SU-DHL-6 (cell line): ENCODE data around the gene CST11.

Experiments used
- H2AFZ ChIP-seq: fragments of 200-600 bp; sonication (generic); 2 replicates; pipeline ENCODE4 v1.6.1; 2014; ENCODE audit warnings: low read depth, mild to moderate bottlenecking, moderate library complexity, mixed read lengths, antibody characterized with exemption, low read length; ENCODE audit not compliant: severe bottlenecking
- H3F3A ChIP-seq: fragments of 200-600 bp; shearing (Covaris generic); 2 replicates; pipeline ENCODE4 v1.6.0; 2016; ENCODE audit warnings: antibody characterized with exemption, mild to moderate bottlenecking; ENCODE audit not compliant: insufficient read depth
- H3K27ac ChIP-seq: fragments of 200-600 bp; sonication (generic); 2 replicates; pipeline ENCODE4 v1.5.1; 2016; ENCODE audit warnings: low read depth, mild to moderate bottlenecking, low read length, moderate library complexity, mixed read lengths
- H3K27me3 ChIP-seq: fragments of 200-600 bp; sonication (generic), shearing (Covaris generic); 2 replicates; pipeline ENCODE4 v1.6.0; 2014; ENCODE audit warnings: mild to moderate bottlenecking, low read length
- H3K36me3 ChIP-seq: fragments of 200-600 bp; sonication (generic); 2 replicates; pipeline ENCODE4 v1.6.1; 2014; ENCODE audit warnings: mild to moderate bottlenecking, low read length, mixed read lengths
- H3K4me2 ChIP-seq: fragments of 300-600, 200-600 bp; shearing (Covaris generic), sonication (generic); 2 replicates; pipeline ENCODE4 v1.6.0; 2014; ENCODE audit warnings: low read length, low read depth, mild to moderate bottlenecking; ENCODE audit not compliant: poor library complexity, severe bottlenecking
- H3K4me3 ChIP-seq: fragments of 200-600 bp; sonication (generic); 2 replicates; pipeline ENCODE4 v1.5.1; 2014; ENCODE audit warnings: antibody characterized with exemption, low read length, mild to moderate bottlenecking, mixed read lengths; ENCODE audit not compliant: insufficient read depth, poor library complexity, severe bottlenecking
- H3K79me2 ChIP-seq: fragments of 200-600 bp; sonication (generic); 2 replicates; pipeline ENCODE4 v1.6.1; 2014; ENCODE audit warnings: mild to moderate bottlenecking, low read length, moderate library complexity; ENCODE audit not compliant: insufficient read depth
- H3K9ac ChIP-seq: fragments of 200-600 bp; sonication (generic); 2 replicates; pipeline ENCODE4 v1.7.0; 2014; ENCODE audit warnings: mild to moderate bottlenecking, low read length
- H3K9me2 ChIP-seq: fragments of 200-600 bp; sonication (generic); replicated peaks from 2 replicates; pipeline ENCODE4 v1.6.1; 2014; ENCODE audit warnings: low read length; ENCODE audit not compliant: insufficient read depth
- H3K9me3 ChIP-seq: fragments of 200-600 bp; sonication (generic); 2 replicates; pipeline ENCODE4 v1.6.1; 2014; ENCODE audit warnings: low read length, mixed read lengths; ENCODE audit not compliant: insufficient read depth
- H4K20me1 ChIP-seq: fragments of 200-600 bp; sonication (generic); 2 replicates; pipeline ENCODE4 v1.6.1; 2014; ENCODE audit warnings: low read depth, mild to moderate bottlenecking, antibody characterized with exemption, low read length, moderate library complexity, mixed read lengths
- EZH2phosphoT487 ChIP-seq: fragments of 200-600 bp; sonication (generic), shearing (Covaris generic); conservative IDR thresholded peaks from 2 replicates; pipeline ENCODE4 v1.6.1; 2018; ENCODE audit warnings: mild to moderate bottlenecking, antibody characterized with exemption, low read length, moderate library complexity, mixed read lengths
- TF ChIP-seq, protein P1 (sequence below): fragments of 200-600 bp; sonication (generic); IDR thresholded peaks from one replicate; pipeline ENCODE4 v1.5.1; 2017; ENCODE audit warnings: antibody characterized with exemption, mild to moderate bottlenecking, low read length, moderate library complexity; ENCODE audit not compliant: insufficient read depth, poor library complexity, severe bottlenecking

Gene CST11

GRCh38 chr20:23459461-23460150, 6.9 kb upstream of the CST11 start:
- H3K9me2 ChIP-seq = no peaks in the 10 kb centered on the region
- no peak overlapping the region for H3K4me3 ChIP-seq
- TF ChIP-seq, protein P1, sequence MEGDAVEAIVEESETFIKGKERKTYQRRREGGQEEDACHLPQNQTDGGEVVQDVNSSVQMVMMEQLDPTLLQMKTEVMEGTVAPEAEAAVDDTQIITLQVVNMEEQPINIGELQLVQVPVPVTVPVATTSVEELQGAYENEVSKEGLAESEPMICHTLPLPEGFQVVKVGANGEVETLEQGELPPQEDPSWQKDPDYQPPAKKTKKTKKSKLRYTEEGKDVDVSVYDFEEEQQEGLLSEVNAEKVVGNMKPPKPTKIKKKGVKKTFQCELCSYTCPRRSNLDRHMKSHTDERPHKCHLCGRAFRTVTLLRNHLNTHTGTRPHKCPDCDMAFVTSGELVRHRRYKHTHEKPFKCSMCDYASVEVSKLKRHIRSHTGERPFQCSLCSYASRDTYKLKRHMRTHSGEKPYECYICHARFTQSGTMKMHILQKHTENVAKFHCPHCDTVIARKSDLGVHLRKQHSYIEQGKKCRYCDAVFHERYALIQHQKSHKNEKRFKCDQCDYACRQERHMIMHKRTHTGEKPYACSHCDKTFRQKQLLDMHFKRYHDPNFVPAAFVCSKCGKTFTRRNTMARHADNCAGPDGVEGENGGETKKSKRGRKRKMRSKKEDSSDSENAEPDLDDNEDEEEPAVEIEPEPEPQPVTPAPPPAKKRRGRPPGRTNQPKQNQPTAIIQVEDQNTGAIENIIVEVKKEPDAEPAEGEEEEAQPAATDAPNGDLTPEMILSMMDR = no peak
- no peak for TF ChIP-seq EZH2phosphoT487
- H3K9ac ChIP-seq = no peak overlapping the region
- no peaks in the 10 kb centered on the region for H3K9me3 ChIP-seq
- no peaks in the 10 kb centered on the region for H4K20me1 ChIP-seq
- H3K27ac ChIP-seq = no peak overlapping the region
- no peak overlapping the region for H2AFZ ChIP-seq
- no peak overlapping the region for H3K4me2 ChIP-seq
- no peaks in the 10 kb centered on the region for H3K36me3 ChIP-seq
- no peaks in the 10 kb centered on the region for H3K27me3 ChIP-seq
- no peaks in the 10 kb centered on the region for H3F3A ChIP-seq
- H3K79me2 ChIP-seq = no peaks in the 10 kb centered on the region

DNA sequence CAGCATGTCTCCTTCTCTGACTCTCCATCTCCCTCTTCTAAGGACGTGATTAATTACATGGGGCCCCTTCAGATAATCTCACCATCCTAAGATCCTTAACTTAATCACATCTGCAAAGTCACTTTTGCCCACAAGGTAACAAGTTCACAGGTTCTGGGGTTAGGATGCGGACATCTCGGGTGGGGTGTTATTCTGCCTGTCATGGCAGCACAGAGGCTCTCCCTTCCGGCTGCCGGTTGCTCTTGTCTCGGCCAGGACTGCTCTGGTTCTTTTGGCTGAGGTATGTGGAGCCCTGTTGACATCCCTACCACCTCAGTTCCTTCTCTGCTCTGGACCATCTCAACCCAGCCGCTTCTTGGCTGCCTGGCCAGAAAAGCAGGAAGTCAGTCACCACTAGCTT, 4.2 kb upstream of the CST11 start:
- H3K9me2 ChIP-seq = no peaks in the 10 kb centered on the region
- H3K27ac ChIP-seq = no peak overlapping the region
- no peaks in the 10 kb centered on the region for H3K36me3 ChIP-seq
- H2AFZ ChIP-seq = no peak overlapping the region
- H3K79me2 ChIP-seq = no peaks in the 10 kb centered on the region
- no peak overlapping the region for H3K4me3 ChIP-seq
- no peaks in the 10 kb centered on the region for H3F3A ChIP-seq
- TF ChIP-seq, protein P1 = no peak
- no peak for TF ChIP-seq EZH2phosphoT487
- H3K9ac ChIP-seq = no peak overlapping the region
- no peak overlapping the region for H3K4me2 ChIP-seq
- no peaks in the 10 kb centered on the region for H3K9me3 ChIP-seq
- no peaks in the 10 kb centered on the region for H3K27me3 ChIP-seq
- H4K20me1 ChIP-seq = no peaks in the 10 kb centered on the region

DNA sequence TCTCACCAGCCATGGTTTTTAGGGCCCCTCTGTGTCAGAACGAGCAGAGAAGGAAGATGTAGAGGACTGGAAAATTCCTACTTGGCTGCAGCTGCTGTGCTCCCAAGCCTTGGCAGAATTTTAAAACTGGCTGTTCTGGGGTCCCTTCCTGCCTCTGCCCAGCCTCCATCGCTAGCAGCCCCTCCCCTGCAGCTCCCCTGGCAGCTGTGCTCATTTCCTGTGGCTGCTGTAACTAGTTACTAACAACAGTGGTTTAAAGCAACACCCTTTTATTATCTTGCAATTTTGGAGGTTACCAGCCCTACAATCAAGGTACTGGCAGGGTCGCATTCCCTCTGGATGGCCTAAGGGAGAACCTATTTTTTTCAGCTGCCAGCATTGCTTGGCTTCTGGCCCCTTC, 3.7 kb upstream of the CST11 start:
- Histone ChIP-seq H3K4me3 (no peak overlapping the region), H3K9me3 (no peaks in the 10 kb centered on the region), H3K9ac (no peak overlapping the region), H2AFZ (no peak overlapping the region), H3F3A (no peaks in the 10 kb centered on the region), H3K79me2 (no peaks in the 10 kb centered on the region), H4K20me1 (no peaks in the 10 kb centered on the region), H3K4me2 (no peak overlapping the region), H3K27me3 (no peaks in the 10 kb centered on the region), H3K27ac (no peak overlapping the region), H3K9me2 (no peaks in the 10 kb centered on the region), H3K36me3 (no peaks in the 10 kb centered on the region)
- TF ChIP-seq, protein P1 = no peak
- TF ChIP-seq EZH2phosphoT487 = no peak
